ENCODE results near the gene MBD2.
"Not testable (repeated sequence)": the region's sequence is repeated elsewhere in the genome, so short reads cannot be mapped to it uniquely, and the experiment has no call there.

Gene MBD2

GRCh38 chr18:54154231-54154630, 70.2 kb downstream of the MBD2 start:
- no peak for DNase-seq (ENCODE audit: low read depth in 2 of 3, low spot score in 1 of 3)

- DNase-seq (ENCODE audit: low read depth in 2 of 3, low spot score in 1 of 3) = no peak
Observed at GRCh38 chr18:54151376-54151775, 73.1 kb downstream of the MBD2 start.

- DNase-seq (ENCODE audit: low read depth in 2 of 3, low spot score in 1 of 3) = no peak
Observed at GRCh38 chr18:54150226-54150625, 74.2 kb downstream of the MBD2 start.

- peak; percentile 63 to 65 (median 64) for DNase-seq (ENCODE audit: low read depth in 2 of 3, low spot score in 1 of 3)
Observed at GRCh38 chr18:54149078-54149697, 75.3 kb downstream of the MBD2 start.

GRCh38 chr18:54148678-54149077, 75.8 kb downstream of the MBD2 start:
- no peak for DNase-seq (ENCODE audit: low read depth in 2 of 3, low spot score in 1 of 3)

GRCh38 chr18:54148151-54148550, 76.3 kb downstream of the MBD2 start:
- no peak for DNase-seq (ENCODE audit: low read depth in 2 of 3, low spot score in 1 of 3)

GRCh38 chr18:54147439-54147838, 77.0 kb downstream of the MBD2 start:
- DNase-seq (ENCODE audit: low read depth in 2 of 3, low spot score in 1 of 3) = peak in 1 of 3 donors; percentile 21

- DNase-seq (ENCODE audit: low read depth in 2 of 3, low spot score in 1 of 3) = no peak
Observed at GRCh38 chr18:54141041-54141608, 83.3 kb downstream of the MBD2 start.

GRCh38 chr18:54140641-54141040, 83.8 kb downstream of the MBD2 start:
- no peak for DNase-seq (ENCODE audit: low read depth in 2 of 3, low spot score in 1 of 3)

GRCh38 chr18:54135216-54135615, 89.3 kb downstream of the MBD2 start:
- DNase-seq (ENCODE audit: low read depth in 2 of 3, low spot score in 1 of 3) = no peak

GRCh38 chr18:54134053-54134452, 90.4 kb downstream of the MBD2 start:
- no peak for DNase-seq (ENCODE audit: low read depth in 2 of 3, low spot score in 1 of 3)

- DNase-seq (ENCODE audit: low read depth in 2 of 3, low spot score in 1 of 3) = no peak
Observed at GRCh38 chr18:54130631-54131030, 93.8 kb downstream of the MBD2 start.

- no peak for DNase-seq (ENCODE audit: low read depth in 2 of 3, low spot score in 1 of 3)
Observed at GRCh38 chr18:54130177-54130576, 94.3 kb downstream of the MBD2 start.

- no peak for DNase-seq (ENCODE audit: low read depth in 2 of 3, low spot score in 1 of 3)
Observed at GRCh38 chr18:54129448-54130067, 94.9 kb downstream of the MBD2 start.

- no peak for DNase-seq (ENCODE audit: low read depth in 2 of 3, low spot score in 1 of 3)
Observed at GRCh38 chr18:54127759-54128378, 96.6 kb downstream of the MBD2 start.

GRCh38 chr18:54125429-54125828, 99.0 kb downstream of the MBD2 start:
- DNase-seq (ENCODE audit: low read depth in 2 of 3, low spot score in 1 of 3) = no peak

- DNase-seq (ENCODE audit: low read depth in 2 of 3, low spot score in 1 of 3) = not testable (repeated sequence)
Observed at GRCh38 chr18:54123720-54124440, 100.6 kb downstream of the MBD2 start.

- peak in 1 of 3 donors; percentile 35 for DNase-seq (ENCODE audit: low read depth in 2 of 3, low spot score in 1 of 3)
Observed at GRCh38 chr18:54119524-54120019, 104.9 kb downstream of the MBD2 start.

GRCh38 chr18:54117853-54118773, 106.4 kb downstream of the MBD2 start:
- DNase-seq (ENCODE audit: low read depth in 2 of 3, low spot score in 1 of 3) = no peak

- no peak for DNase-seq (ENCODE audit: low read depth in 2 of 3, low spot score in 1 of 3)
Observed at GRCh38 chr18:54116541-54117257, 107.8 kb downstream of the MBD2 start.

All from stimulated activated CD4-positive, alpha-beta T cell treated with anti-CD3 and anti-CD28 coated beads, Interleukin-12 subunit alpha, Interleukin-12 subunit beta, amount 100 ng/mL, for 48 hours (primary cell).